Measurements from ENCODE around the gene PAN3.

GRCh38 chr13:28121224-28121623 is 17.1 kb upstream of the PAN3 start:
- TF ChIP-seq CTCF (IDR thresholded peaks at IDR 0.05) (no peak), POLR2A (IDR thresholded peaks at IDR 0.05) (no peak), POLR2AphosphoS5 (IDR thresholded peaks at IDR 0.05; ENCODE audit: insufficient read depth in 1 of 2, low read depth in 1 of 2) (no peak)
